ENCODE data around the gene SLAIN1. TPM values are rescaled to one million over a fixed set of nuclear protein-coding genes. Genes with fewer than 3 reads are reported as not detected.

Gene SLAIN1
- total RNA-seq, 1 experiment from 2014 or later: 3.5 TPM

- H3K4me3 Mint-ChIP-seq (ENCODE audit: unreplicated experiment): no peak overlapping the region
- intact Hi-C loops (cut with micrococcal nuclease; ENCODE audit: unreplicated experiment): no loop called here
- Histone ChIP-seq H3K27me3 (replicated peaks; ENCODE audit: control insufficient read depth, insufficient read depth, low read length) (no peaks in the 10 kb centered on the region), H3K4me1 (no peaks in the 10 kb centered on the region), H3K4me3 (ENCODE audit: low read depth, low read length) (no peak overlapping the region), H3K36me3 (ENCODE audit: control insufficient read depth, insufficient read depth, low read length) (no peaks in the 10 kb centered on the region), H3K9me3 (no peaks in the 10 kb centered on the region)
- H3K36me3 Mint-ChIP-seq (ENCODE audit: insufficient read depth, unreplicated experiment): no peaks in the 10 kb centered on the region
- no peaks in the 10 kb centered on the region for H3K9me3 Mint-ChIP-seq (ENCODE audit: unreplicated experiment)
- no peaks in the 10 kb centered on the region for H3K27me3 Mint-ChIP-seq (ENCODE audit: insufficient read depth, unreplicated experiment)
- no peak overlapping the region for H3K27ac Mint-ChIP-seq (ENCODE audit: unreplicated experiment)
- no peak for DNase-seq
- TF ChIP-seq CTCF (IDR thresholded peaks at IDR 0.05; ENCODE audit: insufficient read depth in 1 of 2, low read depth in 1 of 2, low read length in 1 of 2, severe bottlenecking in 1 of 2, unreplicated experiment in 1 of 2): no peak
- BruUV-seq (replicated peaks): no TSS peak
- H3K4me1 Mint-ChIP-seq (ENCODE audit: low read depth, unreplicated experiment): no peaks in the 10 kb centered on the region
- CTCF ChIA-PET: interaction anchor here (0.7 kb wide), 1 partner anchor 19 kb away, joined by 3 read pairs; no protein-coding TSS in a partner anchor
- POLR2A ChIA-PET: no interaction called here
Measured at GRCh38 chr13:77733674-77734073, 36.2 kb downstream of the SLAIN1 start.

GRCh38 chr13:77737583-77738200 is 40.2 kb downstream of the SLAIN1 start:
- ChIA-PET POLR2A (no interaction called here), CTCF (no interaction called here)
- H3K36me3 Mint-ChIP-seq (ENCODE audit: insufficient read depth, unreplicated experiment): no peaks in the 10 kb centered on the region
- DNase-seq: no peak
- no peaks in the 10 kb centered on the region for H3K27me3 Mint-ChIP-seq (ENCODE audit: insufficient read depth, unreplicated experiment)
- intact Hi-C loops (cut with micrococcal nuclease; ENCODE audit: unreplicated experiment): no loop called here
- no peaks in the 10 kb centered on the region for H3K9me3 Mint-ChIP-seq (ENCODE audit: unreplicated experiment)
- H3K4me3 Mint-ChIP-seq (ENCODE audit: unreplicated experiment): no peak overlapping the region
- no peaks in the 10 kb centered on the region for H3K4me1 ChIP-seq
- no peaks in the 10 kb centered on the region for H3K36me3 ChIP-seq (ENCODE audit: control insufficient read depth, insufficient read depth, low read length)
- H3K4me1 Mint-ChIP-seq (ENCODE audit: low read depth, unreplicated experiment): no peaks in the 10 kb centered on the region
- no peaks in the 10 kb centered on the region for H3K9me3 ChIP-seq
- TF ChIP-seq CTCF (IDR thresholded peaks at IDR 0.05; ENCODE audit: insufficient read depth in 1 of 2, low read depth in 1 of 2, low read length in 1 of 2, severe bottlenecking in 1 of 2, unreplicated experiment in 1 of 2): no peak
- H3K4me3 ChIP-seq (ENCODE audit: low read depth, low read length): no peak overlapping the region
- BruUV-seq (replicated peaks): no TSS peak
- H3K27me3 ChIP-seq (replicated peaks; ENCODE audit: control insufficient read depth, insufficient read depth, low read length): no peaks in the 10 kb centered on the region
- H3K27ac Mint-ChIP-seq (ENCODE audit: unreplicated experiment): no peak overlapping the region

- Mint-ChIP-seq H3K4me3 (ENCODE audit: unreplicated experiment) (no peak overlapping the region), H3K27ac (ENCODE audit: unreplicated experiment) (no peak overlapping the region), H3K4me1 (ENCODE audit: low read depth, unreplicated experiment) (no peaks in the 10 kb centered on the region), H3K9me3 (ENCODE audit: unreplicated experiment) (no peaks in the 10 kb centered on the region), H3K27me3 (ENCODE audit: insufficient read depth, unreplicated experiment) (no peaks in the 10 kb centered on the region), H3K36me3 (ENCODE audit: insufficient read depth, unreplicated experiment) (no peaks in the 10 kb centered on the region)
- H3K4me3 ChIP-seq (ENCODE audit: low read depth, low read length): no peak overlapping the region
- no TSS peak for BruUV-seq (replicated peaks)
- ChIA-PET CTCF (no interaction called here), POLR2A (no interaction called here)
- TF ChIP-seq CTCF (IDR thresholded peaks at IDR 0.05; ENCODE audit: insufficient read depth in 1 of 2, low read depth in 1 of 2, low read length in 1 of 2, severe bottlenecking in 1 of 2, unreplicated experiment in 1 of 2): no peak
- H3K36me3 ChIP-seq (ENCODE audit: control insufficient read depth, insufficient read depth, low read length): no peaks in the 10 kb centered on the region
- H3K9me3 ChIP-seq: no peaks in the 10 kb centered on the region
- H3K4me1 ChIP-seq: no peaks in the 10 kb centered on the region
- DNase-seq: no peak
- no peaks in the 10 kb centered on the region for H3K27me3 ChIP-seq (replicated peaks; ENCODE audit: control insufficient read depth, insufficient read depth, low read length)
- intact Hi-C loops (cut with micrococcal nuclease; ENCODE audit: unreplicated experiment): no loop called here
Measured at GRCh38 chr13:77740097-77740735, 42.7 kb downstream of the SLAIN1 start.

Data from Caco-2 (cell line).